T-helper 1 cell (primary cell): ENCODE results near the gene UBE2Q1.

Experiments used
- DNase-seq, 5 donors: peaks; one replicate each; pipeline ENCODE4 v3.0.0-alpha.2; 2012 to 2020

The UBE2Q1 gene

DNA sequence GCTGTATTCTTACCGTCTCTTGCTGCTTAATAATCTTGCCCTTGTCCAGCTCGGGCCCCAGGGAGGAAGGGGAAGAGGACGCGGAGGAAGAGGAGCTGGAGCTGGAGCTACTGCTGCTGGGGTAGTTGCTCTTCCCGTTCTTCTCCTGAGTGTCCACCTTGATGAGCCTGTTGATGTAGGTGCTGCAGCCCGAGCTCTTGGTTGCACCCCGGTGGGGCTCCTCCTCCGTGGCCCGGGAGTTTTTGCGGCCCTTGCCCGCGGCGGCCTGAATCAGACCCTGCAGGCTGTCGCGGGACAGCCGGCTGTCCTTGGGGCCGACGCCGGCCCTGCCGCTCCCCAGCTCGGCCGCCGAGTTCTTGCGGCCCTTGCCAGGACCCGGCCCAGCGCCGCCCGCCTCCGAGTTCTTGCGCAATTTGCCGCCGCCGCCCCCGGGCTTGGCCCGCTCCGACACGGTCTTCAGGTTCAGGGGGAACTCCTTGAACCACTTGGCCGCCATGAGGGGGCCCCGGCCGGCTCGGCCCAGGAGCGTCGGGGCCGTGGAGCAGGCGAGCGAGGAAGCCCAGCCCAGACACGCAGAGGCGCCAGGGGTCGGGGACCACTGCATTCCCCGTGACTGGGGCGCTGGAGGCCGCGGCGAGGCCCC is 56.9 kb downstream of the UBE2Q1 start:
- DNase-seq = no peak

DNA sequence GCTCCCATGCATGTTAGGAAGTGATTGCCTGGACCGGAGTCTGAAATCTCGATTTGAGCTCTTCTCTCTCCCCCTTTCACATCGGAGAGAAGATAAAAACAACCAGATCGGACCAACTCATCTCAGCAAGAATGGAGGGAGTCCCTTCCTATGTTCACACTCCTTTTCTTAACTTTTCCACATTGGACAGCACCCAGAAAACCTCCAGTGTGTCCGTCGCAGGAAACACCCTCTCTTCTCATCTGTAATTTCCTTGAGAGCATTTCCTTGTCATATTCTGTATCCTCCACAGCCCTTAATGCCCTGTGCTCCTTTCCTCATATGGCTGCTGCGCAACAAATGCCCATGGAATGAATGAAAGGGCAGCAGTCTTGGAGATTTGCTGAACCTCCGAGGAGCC is 57.9 kb downstream of the UBE2Q1 start:
- no peak for DNase-seq

DNA sequence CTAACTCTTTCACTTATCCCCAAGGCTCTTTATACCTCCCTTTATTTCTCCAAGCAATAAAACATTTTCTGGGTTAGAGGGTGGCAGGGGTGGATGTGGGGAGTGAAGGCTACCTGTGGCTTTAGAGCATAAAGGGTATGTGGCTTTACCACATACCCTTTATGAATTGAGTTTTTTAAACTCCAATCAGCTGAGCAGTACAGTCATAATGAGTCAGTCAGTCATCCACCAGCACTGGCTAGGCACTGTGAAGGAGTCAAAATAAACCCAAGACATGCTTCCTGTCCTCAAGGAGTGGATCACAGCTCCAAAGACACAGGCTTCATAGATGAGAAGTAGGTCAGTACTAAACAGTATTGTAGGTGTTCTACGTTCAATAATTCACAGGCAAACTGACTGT is 59.0 kb downstream of the UBE2Q1 start:
- DNase-seq = peak in 1 of 5 donors; percentile 23
